ENCODE data around the gene PPP2R2C.
A peak's percentile ranks its signal among the peaks of the same experiment; 100 is the strongest.

PPP2R2C gene

DNA sequence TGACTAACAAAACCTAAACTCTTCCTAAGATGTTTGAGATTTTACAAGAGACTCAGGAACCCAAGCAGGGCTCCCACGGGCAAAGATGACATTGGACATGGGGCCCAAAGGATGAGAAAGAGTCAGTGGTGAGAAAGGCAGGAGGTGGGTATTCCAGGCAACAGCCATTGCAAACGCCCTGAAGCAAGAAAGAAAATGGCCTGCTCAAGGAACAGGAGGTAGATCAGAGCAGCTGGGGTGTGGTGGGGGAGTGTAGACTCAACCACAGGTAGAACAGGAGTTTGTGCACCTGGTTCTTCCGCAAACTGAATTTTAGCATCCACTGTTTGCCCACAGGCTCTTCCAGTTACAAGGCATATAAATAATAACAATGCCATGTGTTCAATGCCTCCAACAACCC lies 3.3 kb downstream of the PPP2R2C start:
- Histone ChIP-seq H3K4me3 (no peak overlapping the region), H3K27ac (no peak overlapping the region)
- TF ChIP-seq, protein P1, sequence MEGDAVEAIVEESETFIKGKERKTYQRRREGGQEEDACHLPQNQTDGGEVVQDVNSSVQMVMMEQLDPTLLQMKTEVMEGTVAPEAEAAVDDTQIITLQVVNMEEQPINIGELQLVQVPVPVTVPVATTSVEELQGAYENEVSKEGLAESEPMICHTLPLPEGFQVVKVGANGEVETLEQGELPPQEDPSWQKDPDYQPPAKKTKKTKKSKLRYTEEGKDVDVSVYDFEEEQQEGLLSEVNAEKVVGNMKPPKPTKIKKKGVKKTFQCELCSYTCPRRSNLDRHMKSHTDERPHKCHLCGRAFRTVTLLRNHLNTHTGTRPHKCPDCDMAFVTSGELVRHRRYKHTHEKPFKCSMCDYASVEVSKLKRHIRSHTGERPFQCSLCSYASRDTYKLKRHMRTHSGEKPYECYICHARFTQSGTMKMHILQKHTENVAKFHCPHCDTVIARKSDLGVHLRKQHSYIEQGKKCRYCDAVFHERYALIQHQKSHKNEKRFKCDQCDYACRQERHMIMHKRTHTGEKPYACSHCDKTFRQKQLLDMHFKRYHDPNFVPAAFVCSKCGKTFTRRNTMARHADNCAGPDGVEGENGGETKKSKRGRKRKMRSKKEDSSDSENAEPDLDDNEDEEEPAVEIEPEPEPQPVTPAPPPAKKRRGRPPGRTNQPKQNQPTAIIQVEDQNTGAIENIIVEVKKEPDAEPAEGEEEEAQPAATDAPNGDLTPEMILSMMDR (IDR thresholded peaks at IDR 0.05): no peak
- DNase-seq (ENCODE audit: low spot score): peak; percentile 22

DNA sequence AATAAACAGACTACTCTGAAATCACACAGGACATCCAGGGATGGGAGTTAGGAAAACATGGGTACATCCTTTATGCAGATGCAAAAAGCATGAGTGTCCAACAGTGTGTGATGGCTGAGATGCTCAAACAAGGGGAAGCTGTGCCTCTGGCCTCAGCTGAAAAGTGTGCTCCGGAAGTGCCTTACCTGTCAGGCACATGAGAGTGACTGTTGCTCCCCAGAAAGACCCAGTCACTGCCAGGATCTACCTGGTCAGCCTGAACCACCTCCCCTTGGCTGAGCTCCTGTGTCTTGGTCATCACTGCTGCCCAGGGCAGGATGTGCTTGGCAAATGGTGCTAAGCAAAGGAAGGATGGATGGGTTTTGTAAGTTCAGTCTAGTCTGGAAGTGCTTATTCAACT lies 4.0 kb downstream of the PPP2R2C start:
- DNase-seq (ENCODE audit: low spot score): peak; percentile 36
- Histone ChIP-seq H3K27ac (no peak overlapping the region), H3K4me3 (no peak overlapping the region)
- TF ChIP-seq, protein P1 (IDR thresholded peaks at IDR 0.05): no peak

DNA sequence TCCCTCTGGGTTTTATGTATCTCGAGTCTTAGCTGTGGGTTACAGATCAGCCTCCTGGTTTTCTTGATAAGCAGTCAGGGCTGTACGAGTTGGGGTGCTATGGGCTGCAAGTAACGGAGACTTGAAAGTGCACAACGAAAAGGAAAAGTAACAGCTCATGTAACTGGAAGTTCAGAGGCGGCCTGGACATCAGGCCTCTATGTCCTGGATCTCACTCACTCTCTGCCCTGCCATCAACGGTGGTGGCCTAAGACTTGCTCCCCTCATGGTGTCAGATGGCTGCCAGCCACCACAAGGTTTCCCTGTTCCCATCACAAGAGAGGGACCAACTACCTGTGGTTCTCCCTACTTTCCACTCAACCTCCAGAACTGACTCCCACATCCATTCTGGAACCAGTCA lies 4.8 kb downstream of the PPP2R2C start:
- no peak overlapping the region for H3K27ac ChIP-seq
- H3K4me3 ChIP-seq: no peak overlapping the region
- TF ChIP-seq, protein P1 (IDR thresholded peaks at IDR 0.05): no peak
- DNase-seq (ENCODE audit: low spot score): no peak

DNA sequence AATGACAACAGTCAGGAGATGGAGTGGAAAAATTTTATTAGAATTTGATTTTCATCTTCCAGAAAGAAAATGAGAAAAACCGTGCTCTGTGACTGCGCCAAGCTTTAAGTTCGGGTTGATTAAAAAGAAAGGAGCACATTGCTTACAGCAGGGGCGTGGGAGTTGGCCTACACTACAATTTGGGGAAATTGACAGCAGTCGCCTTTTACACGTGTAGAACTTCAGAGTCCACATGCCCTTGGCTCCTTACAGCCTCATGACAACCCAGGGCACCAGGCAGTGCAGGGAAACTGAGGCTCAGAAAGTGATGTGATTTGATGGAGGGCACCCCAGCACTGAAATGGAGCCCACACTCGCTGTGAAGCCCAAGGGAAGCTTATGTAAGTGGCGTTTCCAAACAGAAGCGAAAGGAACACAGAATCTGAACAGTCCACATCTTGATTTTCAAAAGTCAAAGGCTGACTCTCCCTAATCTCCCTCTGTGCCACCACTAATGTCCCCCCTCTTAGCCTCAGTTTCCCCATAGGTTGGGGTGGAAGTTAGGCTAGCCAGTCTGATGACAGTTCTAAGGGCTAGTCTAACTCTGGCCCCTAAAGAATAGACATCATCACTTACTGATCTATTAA lies 5.5 kb downstream of the PPP2R2C start:
- TF ChIP-seq, protein P1 (IDR thresholded peaks at IDR 0.05): no peak
- DNase-seq (ENCODE audit: low spot score): no peak
- H3K27ac ChIP-seq: no peak overlapping the region
- H3K4me3 ChIP-seq: no peak overlapping the region

GRCh38 chr4:6465955-6466354 lies 6.5 kb downstream of the PPP2R2C start:
- Histone ChIP-seq H3K27ac (no peak overlapping the region), H3K4me3 (no peak overlapping the region)
- no peak for DNase-seq (ENCODE audit: low spot score)
- TF ChIP-seq, protein P1 (IDR thresholded peaks at IDR 0.05): no peak

DNA sequence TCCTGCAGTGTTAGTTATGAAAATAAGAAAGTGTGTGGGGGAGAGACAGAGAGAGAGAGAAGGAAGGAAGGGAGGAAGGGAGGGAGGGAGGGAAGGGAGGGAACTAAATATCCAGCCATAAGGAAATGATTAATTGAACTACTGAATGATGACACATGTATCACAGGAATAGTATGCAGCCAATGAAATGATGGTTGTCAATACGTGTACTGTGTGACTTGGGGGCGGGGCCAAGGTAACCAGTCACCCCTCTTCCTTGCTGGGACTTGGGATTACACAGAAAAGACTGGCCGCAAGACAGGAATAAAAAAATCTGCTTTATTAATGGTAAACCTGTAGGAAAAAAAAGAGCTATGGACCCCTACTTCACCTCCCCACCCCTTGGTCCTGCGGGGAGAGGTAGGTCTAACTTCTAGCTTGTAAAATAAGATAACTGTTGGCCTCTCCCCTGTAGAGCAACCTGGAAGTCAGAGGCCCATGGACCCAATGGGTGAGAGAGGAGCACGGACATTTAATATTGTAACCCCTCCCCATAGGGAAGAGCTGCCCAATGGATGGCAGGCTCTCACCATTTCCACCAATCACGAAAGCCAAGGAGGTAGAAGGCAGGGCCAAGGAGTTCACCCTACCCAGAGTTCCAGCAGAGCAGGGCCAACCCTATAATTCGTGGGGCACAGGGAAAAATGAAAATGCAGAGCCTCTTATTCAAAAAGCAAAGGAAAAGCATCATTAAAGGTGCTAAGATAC lies 7.4 kb downstream of the PPP2R2C start:
- peak; percentile 19 for DNase-seq (ENCODE audit: low spot score)
- Histone ChIP-seq H3K4me3 (no peak overlapping the region), H3K27ac (no peak overlapping the region)
- TF ChIP-seq, protein P1 (IDR thresholded peaks at IDR 0.05): no peak
